Fibroblast of lung (primary cell): ENCODE data around the gene TRAF4.

Experiments
- CTCF ChIP-seq, 2 donors: IDR thresholded peaks in 1 of 2; conservative IDR thresholded peaks in 1 of 2; 1 replicate in 1 of 2; 2 replicates in 1 of 2; pipeline ENCODE4 v1.5.1; 2011 to 2012; ENCODE audit warnings: low read length in 2 of 2, control low read depth in 1 of 2, inconsistent platforms in 1 of 2, low read depth in 1 of 2, mild to moderate bottlenecking in 1 of 2
- EZH2 ChIP-seq: IDR thresholded peaks from 2 replicates; pipeline ENCODE4 v1.5.1; 2012; ENCODE audit warnings: low read length, control low read depth, mild to moderate bottlenecking; ENCODE audit errors: missing control alignments

DNA sequence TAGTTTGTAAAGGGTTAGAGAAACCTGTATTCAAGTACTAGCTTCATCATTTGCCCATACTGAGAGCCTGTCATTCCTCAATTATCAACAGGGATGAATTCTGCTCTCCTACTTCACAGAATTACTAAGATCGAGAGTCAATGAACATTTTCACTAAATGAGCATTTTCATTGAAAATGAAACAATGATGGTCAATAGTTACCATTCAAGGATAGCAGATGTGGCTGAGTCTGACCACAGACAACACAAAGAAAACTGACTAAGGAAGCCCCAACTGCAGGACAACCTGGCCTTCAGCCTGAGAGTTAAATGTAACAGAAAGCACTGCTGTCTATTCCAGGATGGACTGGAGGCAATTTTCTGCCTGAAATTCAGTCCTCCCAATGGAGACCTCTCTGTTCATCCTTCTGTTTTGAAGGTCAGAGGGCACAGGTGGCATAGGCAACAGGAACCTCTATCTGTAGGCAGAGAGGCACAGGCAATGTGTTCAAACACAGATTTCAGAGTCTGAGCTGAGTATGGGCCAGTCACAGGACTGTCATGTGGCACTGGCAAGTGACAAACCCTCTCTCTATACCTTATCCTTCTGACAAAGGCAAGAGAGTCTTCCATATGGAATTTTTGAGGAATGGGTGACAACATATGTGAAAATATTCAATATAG lies 19.5 kb downstream of the TRAF4 start:
- TF ChIP-seq CTCF (conservative IDR thresholded peaks at IDR 0.05 in 1 of 2, IDR thresholded peaks at IDR 0.05 in 1 of 2; ENCODE audit: low read depth in 1 of 2, low read length in 2 of 2) (no peak), EZH2 (no peak)
